ENCODE measurements around the gene ZNF226. TPM values are rescaled to one million over a fixed set of nuclear protein-coding genes. Genes with fewer than 3 reads are reported as not detected.

The ZNF226 gene
- polyA plus RNA-seq, 1 of the 3 experiments (the other 2 are of a cell fraction), result 28.8 TPM

- TF ChIP-seq RFX5 (IDR thresholded peaks at IDR 0.05; ENCODE audit: low read length), result no peak
- TF ChIP-seq NRF1 (IDR thresholded peaks at IDR 0.05; ENCODE audit: low read depth, low read length), result no peak
These were observed 32.9 kb upstream of the ZNF226 start (continued) for GRCh38 chr19:44131955-44132354.

GRCh38 chr19:44141191-44142058, 23.5 kb upstream of the ZNF226 start, which contains the start of gene ZNF234:
ZNF234 (plus strand) TSS chr19:44141554; CDS start chr19:44144633, 3,079 bp downstream.
- Histone ChIP-seq H3K4me1 (ENCODE audit: control insufficient read depth in 1 of 2, insufficient read depth in 2 of 2, low read depth in 1 of 2, low read length in 1 of 2) (peaks cover 0 to 2% of the 10 kb centered on the region in 2 experiments; a peak in 1 of 4 replicates), H3K9me2 (no peaks in the 10 kb centered on the region), H3K27me3 (ENCODE audit: insufficient read depth) (no peaks in the 10 kb centered on the region), H3K36me3 (replicated peaks in 1 of 2; ENCODE audit: control insufficient read depth in 1 of 2, insufficient read depth in 2 of 2, low read length in 1 of 2) (peaks cover 13 to 19% of the 10 kb centered on the region in 2 experiments), H2AFZ (ENCODE audit: low read depth) (peak within 1 kb of the TSS; percentile 94), H3K9ac (peak within 1 kb of the TSS; percentile 62), H3K4me2 (peak within 1 kb of the TSS; percentile 90), H3F3A (replicated peaks; ENCODE audit: insufficient read depth) (no peaks in the 10 kb centered on the region), H3K4me3 (ENCODE audit: low read depth in 2 of 2, low read length in 1 of 2) (peak within 1 kb of the TSS; percentile 81 to 90), H3K79me2 (ENCODE audit: insufficient read depth) (peaks cover 16% of the 10 kb centered on the region), H3K27ac (ENCODE audit: low read depth in 2 of 2, low read length in 1 of 2) (peak within 1 kb of the TSS; percentile 42 to 83; a peak in 3 of 4 replicates), H4K20me1 (ENCODE audit: insufficient read depth) (no peaks in the 10 kb centered on the region), H3K9me3 (no peaks in the 10 kb centered on the region)
- DNase-seq, result peak; percentile 88
- WGBS (ENCODE audit: low lambda C conversion rate), result 2% methylated on average over 18 of the region's 52 CpGs
- CTCF ChIA-PET, result interaction anchor here (1.1 kb wide), 1 partner anchor 27 kb away, joined by 3 read pairs; no protein-coding TSS in a partner anchor
- POLR2A ChIA-PET, result interaction anchor here (1.0 kb wide), 1 partner anchor 66 kb away, joined by 4 read pairs; no protein-coding TSS in a partner anchor
- TF ChIP-seq FOXJ3 (CRISPR knock-in tag; IDR thresholded peaks at IDR 0.05) (no peak), CTCF (IDR thresholded peaks at IDR 0.05) (0 out of 2 replicates have a peak, but pooled peaks have one; percentile 21), EZH2phosphoT487 (IDR thresholded peaks at IDR 0.05; ENCODE audit: borderline replicate concordance, low read depth) (no peak), JUND (IDR thresholded peaks at IDR 0.05) (no peak), REST (IDR thresholded peaks at IDR 0.05; ENCODE audit: low read depth, low read length) (no peak), NFIC (IDR thresholded peaks at IDR 0.05; ENCODE audit: borderline replicate concordance) (no peak), MAX (IDR thresholded peaks at IDR 0.05; ENCODE audit: low read depth) (peak; percentile 54; the same call in 1 of the 2 replicates), EP300 (IDR thresholded peaks at IDR 0.05; ENCODE audit: borderline replicate concordance in 1 of 2, low read depth in 1 of 2, low read length in 1 of 2) (no peak), SIN3A (IDR thresholded peaks at IDR 0.05; ENCODE audit: borderline replicate concordance, low read depth, low read length) (0 out of 2 replicates have a peak, but pooled peaks have one; percentile 13), USF2 (IDR thresholded peaks at IDR 0.05; ENCODE audit: borderline replicate concordance, low read depth, low read length) (no peak), POLR2AphosphoS5 (IDR thresholded peaks at IDR 0.05; ENCODE audit: low read depth, low read length) (peak; percentile 73), IRF3 (IDR thresholded peaks at IDR 0.05; ENCODE audit: low read depth, low read length) (no peak), MXI1 (IDR thresholded peaks at IDR 0.05; ENCODE audit: low read depth, low read length) (peak; percentile 90), TEAD4 (IDR thresholded peaks at IDR 0.05; ENCODE audit: borderline replicate concordance, insufficient read depth) (no peak), RAD21 (IDR thresholded peaks at IDR 0.05; ENCODE audit: low read length) (peak; percentile 43), RFX5 (IDR thresholded peaks at IDR 0.05; ENCODE audit: low read length) (no peak), TCF12 (IDR thresholded peaks at IDR 0.05) (peak; percentile 7; the same call in 1 of the 2 replicates), ELF1 (IDR thresholded peaks at IDR 0.05) (peak; percentile 92), GABPA (IDR thresholded peaks at IDR 0.05; ENCODE audit: low read depth) (peak; percentile 83), USF1 (IDR thresholded peaks at IDR 0.05; ENCODE audit: borderline replicate concordance, low read depth) (no peak)
